ENCODE measurements around the gene RAD21L1. TPM values are rescaled to one million over a fixed set of nuclear protein-coding genes. Genes with fewer than 3 reads are reported as not detected.

RAD21L1 gene
- total RNA-seq, 1 donor from 2014 or later: not detected

DNA sequence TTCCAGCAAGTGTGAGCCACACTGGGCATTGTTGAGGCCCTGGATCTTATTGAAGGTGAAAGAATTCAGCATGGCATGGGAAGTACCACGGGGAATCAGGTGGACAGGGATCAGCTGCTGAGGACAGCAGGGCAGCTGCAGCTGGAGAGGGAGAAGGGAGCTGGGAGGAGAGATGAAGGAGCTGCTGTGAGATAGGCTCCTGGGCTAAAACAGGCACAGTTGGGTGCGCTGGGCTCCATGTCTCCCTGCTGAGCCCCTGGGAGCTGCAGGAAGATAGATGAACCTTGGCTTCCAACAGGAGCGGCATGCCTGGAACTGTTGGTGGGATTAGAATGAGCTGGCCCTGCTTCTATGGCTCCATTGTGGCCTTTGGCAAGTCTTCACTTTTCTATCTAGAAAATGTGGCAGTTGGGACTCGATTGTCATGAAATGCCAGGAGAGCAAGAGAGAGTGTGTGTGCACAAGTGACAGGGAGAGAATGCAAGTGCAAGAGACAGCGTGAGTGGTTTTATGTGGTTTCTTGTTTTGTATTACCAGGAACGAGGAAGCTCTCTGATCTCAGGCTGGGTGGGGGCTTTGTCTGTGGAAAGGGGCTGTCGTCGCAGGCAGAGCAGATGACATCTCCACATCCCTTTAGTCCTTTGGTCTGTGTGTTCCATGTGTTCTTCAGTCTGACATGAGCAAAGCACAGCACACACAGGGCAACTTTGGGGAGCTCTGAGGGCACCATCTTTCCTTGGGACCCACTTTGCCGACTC lies 60.6 kb downstream of the RAD21L1 start:
- Mint-ChIP-seq H3K4me1 (peaks cover 9% of the 10 kb centered on the region), H3K27ac (ENCODE audit: unreplicated experiment) (no peak overlapping the region), H3K9me3 (no peaks in the 10 kb centered on the region), H3K36me3 (ENCODE audit: low read depth) (no peaks in the 10 kb centered on the region), H3K4me3 (no peak overlapping the region), H3K27me3 (ENCODE audit: low read depth) (no peaks in the 10 kb centered on the region)
- DNase-seq (ENCODE audit: low read depth, low spot score): no peak
- TF ChIP-seq, protein P1, sequence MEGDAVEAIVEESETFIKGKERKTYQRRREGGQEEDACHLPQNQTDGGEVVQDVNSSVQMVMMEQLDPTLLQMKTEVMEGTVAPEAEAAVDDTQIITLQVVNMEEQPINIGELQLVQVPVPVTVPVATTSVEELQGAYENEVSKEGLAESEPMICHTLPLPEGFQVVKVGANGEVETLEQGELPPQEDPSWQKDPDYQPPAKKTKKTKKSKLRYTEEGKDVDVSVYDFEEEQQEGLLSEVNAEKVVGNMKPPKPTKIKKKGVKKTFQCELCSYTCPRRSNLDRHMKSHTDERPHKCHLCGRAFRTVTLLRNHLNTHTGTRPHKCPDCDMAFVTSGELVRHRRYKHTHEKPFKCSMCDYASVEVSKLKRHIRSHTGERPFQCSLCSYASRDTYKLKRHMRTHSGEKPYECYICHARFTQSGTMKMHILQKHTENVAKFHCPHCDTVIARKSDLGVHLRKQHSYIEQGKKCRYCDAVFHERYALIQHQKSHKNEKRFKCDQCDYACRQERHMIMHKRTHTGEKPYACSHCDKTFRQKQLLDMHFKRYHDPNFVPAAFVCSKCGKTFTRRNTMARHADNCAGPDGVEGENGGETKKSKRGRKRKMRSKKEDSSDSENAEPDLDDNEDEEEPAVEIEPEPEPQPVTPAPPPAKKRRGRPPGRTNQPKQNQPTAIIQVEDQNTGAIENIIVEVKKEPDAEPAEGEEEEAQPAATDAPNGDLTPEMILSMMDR (conservative IDR thresholded peaks at IDR 0.05): no peak

DNA sequence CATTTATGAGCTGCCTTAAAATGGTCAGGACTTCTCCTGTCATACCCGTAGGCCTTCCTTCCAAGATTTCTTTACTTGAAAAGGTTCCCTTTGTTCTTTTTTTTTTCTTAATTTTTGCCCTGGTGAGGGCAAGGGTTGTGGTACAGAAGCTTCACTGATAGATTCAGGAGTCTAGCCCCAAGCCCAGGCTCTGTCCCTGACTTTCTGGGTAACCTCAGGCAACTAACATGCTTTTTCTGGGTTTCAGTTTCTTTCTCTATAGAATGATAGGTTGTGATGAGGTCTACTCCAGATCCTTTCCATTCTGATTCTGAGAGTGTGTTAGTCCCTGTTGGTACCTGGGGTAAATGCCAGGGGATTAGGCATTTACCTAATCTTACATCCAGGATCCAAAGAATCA lies 61.5 kb downstream of the RAD21L1 start:
- no peaks in the 10 kb centered on the region for H3K9me3 Mint-ChIP-seq
- TF ChIP-seq, protein P1 (conservative IDR thresholded peaks at IDR 0.05): no peak
- peaks cover 9% of the 10 kb centered on the region for H3K4me1 Mint-ChIP-seq
- no peaks in the 10 kb centered on the region for H3K36me3 Mint-ChIP-seq (ENCODE audit: low read depth)
- no peak overlapping the region for H3K27ac Mint-ChIP-seq (ENCODE audit: unreplicated experiment)
- no peaks in the 10 kb centered on the region for H3K27me3 Mint-ChIP-seq (ENCODE audit: low read depth)
- no peak overlapping the region for H3K4me3 Mint-ChIP-seq
- no peak for DNase-seq (ENCODE audit: low read depth, low spot score)

DNA sequence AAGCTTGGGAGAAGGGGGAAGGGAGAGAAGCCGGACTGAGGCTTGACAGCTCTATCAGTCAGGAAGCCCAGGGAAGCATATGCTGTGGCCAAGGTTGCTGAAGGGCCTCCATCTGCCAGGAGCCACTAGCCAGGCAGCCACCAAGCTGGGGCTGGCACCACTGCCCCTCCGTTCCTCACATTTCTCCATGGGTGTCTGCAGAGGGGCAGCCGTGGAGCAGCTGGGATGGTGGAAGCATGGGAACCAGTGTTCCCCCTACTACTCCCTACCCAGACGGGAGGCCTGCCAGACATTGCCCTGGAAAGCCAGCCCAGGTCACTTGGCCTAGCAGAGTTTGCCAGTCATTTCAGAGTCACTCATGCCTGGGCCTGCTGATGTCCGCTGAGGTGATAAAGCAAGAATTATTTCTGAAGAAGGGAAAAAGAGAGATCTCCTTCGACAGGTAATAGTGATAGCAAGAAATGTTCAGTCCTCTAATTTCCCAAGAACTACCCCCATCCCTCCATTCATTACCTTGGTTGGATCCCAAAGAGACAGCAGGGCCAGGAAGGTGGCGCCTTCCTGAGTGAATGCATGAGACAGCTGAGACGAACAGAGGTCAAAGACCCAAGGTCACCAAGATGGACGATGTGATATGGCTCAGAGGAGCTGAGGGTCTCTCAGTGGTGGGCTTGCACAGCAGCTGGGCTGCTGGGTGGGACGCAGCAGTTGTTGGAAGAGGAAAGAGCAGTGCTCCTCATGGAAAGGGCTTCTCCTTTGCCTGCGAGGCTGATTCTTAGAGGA lies 62.1 kb downstream of the RAD21L1 start:
- Mint-ChIP-seq H3K4me1 (peaks cover 9% of the 10 kb centered on the region), H3K36me3 (ENCODE audit: low read depth) (no peaks in the 10 kb centered on the region), H3K27ac (ENCODE audit: unreplicated experiment) (no peak overlapping the region), H3K9me3 (no peaks in the 10 kb centered on the region), H3K27me3 (ENCODE audit: low read depth) (no peaks in the 10 kb centered on the region), H3K4me3 (no peak overlapping the region)
- DNase-seq (ENCODE audit: low read depth, low spot score): no peak
- TF ChIP-seq, protein P1 (conservative IDR thresholded peaks at IDR 0.05): no peak

DNA sequence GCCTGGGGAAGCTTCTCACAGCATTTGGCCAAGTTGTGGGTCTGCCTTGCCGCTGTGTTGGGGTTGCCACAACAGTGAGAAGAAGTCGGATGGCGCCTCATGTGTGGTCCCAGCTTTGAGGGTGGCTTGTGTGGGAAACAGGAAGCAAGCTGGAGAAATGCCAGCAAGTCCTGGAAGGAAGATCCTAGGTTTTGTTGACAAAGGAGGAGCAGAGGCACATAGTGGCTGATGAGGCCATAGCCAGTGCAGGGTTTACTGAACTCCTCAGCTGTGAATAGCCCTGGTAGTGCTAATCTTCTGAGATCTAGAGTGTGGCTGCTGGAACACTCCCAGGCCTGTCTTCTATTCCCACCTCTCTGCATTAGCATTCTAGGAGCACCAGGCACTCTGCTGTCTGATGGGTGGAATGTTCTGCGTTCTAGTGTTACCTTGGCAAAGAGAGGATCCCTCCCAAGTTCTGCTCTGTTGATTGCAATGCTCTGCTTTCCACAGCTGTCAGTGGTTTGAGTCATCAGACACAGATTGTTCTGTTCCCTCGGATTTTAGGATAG lies 65.4 kb downstream of the RAD21L1 start:
- no peaks in the 10 kb centered on the region for H3K36me3 Mint-ChIP-seq (ENCODE audit: low read depth)
- H3K27ac Mint-ChIP-seq (ENCODE audit: unreplicated experiment): no peak overlapping the region
- TF ChIP-seq, protein P1 (conservative IDR thresholded peaks at IDR 0.05): no peak
- no peaks in the 10 kb centered on the region for H3K9me3 Mint-ChIP-seq
- no peaks in the 10 kb centered on the region for H3K27me3 Mint-ChIP-seq (ENCODE audit: low read depth)
- H3K4me1 Mint-ChIP-seq: no peaks in the 10 kb centered on the region
- H3K4me3 Mint-ChIP-seq: no peak overlapping the region
- no peak for DNase-seq (ENCODE audit: low read depth, low spot score)

DNA sequence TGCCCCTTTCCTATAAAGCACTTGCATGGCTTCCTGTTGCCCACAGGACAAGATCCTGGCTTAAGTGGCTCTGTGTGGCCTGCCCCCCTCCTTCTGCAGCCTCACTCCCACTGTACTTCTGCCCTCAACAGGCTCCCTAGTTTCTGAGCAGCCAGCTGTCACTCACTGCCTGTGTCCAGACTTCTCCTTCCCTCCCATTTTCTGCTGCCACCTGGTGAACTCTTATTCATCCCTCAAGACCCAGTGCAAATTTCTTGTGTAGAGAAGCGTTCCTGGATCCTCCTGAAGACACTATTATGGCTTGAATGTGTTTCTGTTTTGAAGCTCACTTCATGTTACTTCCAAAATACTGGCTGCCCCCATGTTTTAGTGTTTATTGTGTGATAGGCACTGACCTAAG lies 66.8 kb downstream of the RAD21L1 start:
- H3K4me3 Mint-ChIP-seq: no peak overlapping the region
- H3K36me3 Mint-ChIP-seq (ENCODE audit: low read depth): no peaks in the 10 kb centered on the region
- TF ChIP-seq, protein P1 (conservative IDR thresholded peaks at IDR 0.05): no peak
- H3K4me1 Mint-ChIP-seq: no peaks in the 10 kb centered on the region
- no peak for DNase-seq (ENCODE audit: low read depth, low spot score)
- H3K27ac Mint-ChIP-seq (ENCODE audit: unreplicated experiment): peak overlapping the region; percentile 40
- H3K9me3 Mint-ChIP-seq: no peaks in the 10 kb centered on the region
- no peaks in the 10 kb centered on the region for H3K27me3 Mint-ChIP-seq (ENCODE audit: low read depth)

Data from neural crest cell (in vitro differentiated cells).